Spleen (tissue), 11 donors: ENCODE results near the gene SETD6. TPM values are rescaled to one million over a fixed set of nuclear protein-coding genes. Genes with fewer than 3 reads are reported as not detected.
A peak's percentile ranks its signal among the peaks of the same experiment; 100 is the strongest.

Source experiments
- DNase-seq: peaks from one replicate; pipeline ENCODE4 v3.0.0-alpha.2; 2020
- H3K27ac ChIP-seq, 8 donors: fragments of 200-600 bp; sonication (generic) in 7 of 8; 1 replicate in 4 of 8; 2 replicates in 4 of 8; pipeline versions ENCODE4 v1.5.0 to v1.8.0; 2016 to 2021; ENCODE audit warnings: inconsistent platforms in 4 of 8, mild to moderate bottlenecking in 4 of 8, moderate library complexity in 1 of 8
- H3K27me3 ChIP-seq, 7 donors: fragments of 200-600 bp; sonication (generic) in 6 of 7; replicated peaks in 1 of 7; 1 replicate in 4 of 7; 2 replicates in 3 of 7; pipeline versions ENCODE4 v1.5.0 to v1.8.0; 2016 to 2021; ENCODE audit warnings: inconsistent platforms in 3 of 7, mild to moderate bottlenecking in 1 of 7
- H3K36me3 ChIP-seq, 6 donors: fragments of 200-600 bp; sonication (generic) in 5 of 6; 1 replicate in 4 of 6; 2 replicates in 2 of 6; pipeline versions ENCODE4 v1.5.0 to v1.8.0; 2016 to 2021; ENCODE audit warnings: inconsistent platforms in 2 of 6
- H3K4me1 ChIP-seq, 6 donors: fragments of 200-600 bp; sonication (generic) in 5 of 6; 1 replicate in 3 of 6; 2 replicates in 3 of 6; pipeline versions ENCODE4 v1.5.0 to v1.8.0; 2016 to 2021; ENCODE audit warnings: inconsistent platforms in 3 of 6
- H3K4me3 ChIP-seq, 8 donors: fragments of 200-600 bp; sonication (generic) in 7 of 8; 1 replicate in 4 of 8; 2 replicates in 4 of 8; pipeline versions ENCODE4 v1.5.0 to v1.8.0; 2016 to 2021; ENCODE audit warnings: inconsistent platforms in 4 of 8, mild to moderate bottlenecking in 4 of 8, moderate library complexity in 2 of 8
- H3K9me3 ChIP-seq, 8 donors: fragments of 200-600 bp; sonication (generic) in 7 of 8; 1 replicate in 4 of 8; 2 replicates in 4 of 8; pipeline versions ENCODE4 v1.5.0 to v1.8.0; 2016 to 2021; ENCODE audit warnings: inconsistent platforms in 4 of 8
- CTCF ChIP-seq, 11 experiments: fragments of 200-600 bp in 7 of 11; fragments of 450-650 bp in 4 of 11; sonication (generic) in 4 of 11; IDR thresholded peaks in 8 of 11; conservative IDR thresholded peaks in 3 of 11; 1 replicate in 7 of 11; 2 replicates in 4 of 11; pipeline versions ENCODE4 v1.4.0 to v1.8.0; 2016 to 2021; ENCODE audit warnings: antibody characterized with exemption in 11 of 11, inconsistent platforms in 4 of 11, mild to moderate bottlenecking in 1 of 11
- POLR2A ChIP-seq, 3 donors: fragments of 450-650 bp; IDR thresholded peaks; one replicate each; pipeline ENCODE4 v1.5.1; 2017; ENCODE audit warnings: antibody characterized with exemption in 3 of 3, mild to moderate bottlenecking in 1 of 3
- POLR2AphosphoS5 ChIP-seq, 3 donors: sonication (generic); formaldehyde crosslinking; IDR thresholded peaks; one replicate each; pipeline ENCODE4 v1.5.1; 2017; ENCODE audit warnings: antibody characterized with exemption in 3 of 3
- WGBS, 5 donors: extraction: QIAGEN DNeasy Blood & Tissue Kit in 3 of 5; methylation state at CpG; one replicate each; pipeline versions ENCODE4 v1.1.5 to v1.1.7; 2013 to 2018; 5-methylcytosine and 5-hydroxymethylcytosine counted together
- intact Hi-C: fragments of 100-400 bp; cut with DNase I; formaldehyde crosslinking; loops from one replicate; pipeline ENCODE4 v1.15.0; 2023; ENCODE audit warnings: low total_unique reads
- polyA plus RNA-seq, 3 donors: library from polyadenylated mRNA; stranded (reverse); fragments of 200-250 nt; gene quantifications; one replicate each; pipeline ENCODE4 v1.2.1, GENCODE V29; 2013
- total RNA-seq, 7 donors: library from RNA; depleted of rRNA in 3 of 7; stranded (reverse); fragments of >200 nt in 3 of 7; fragmentation: NEBNext Ultra II Directional in 4 of 7; extraction: Animal tissue kit (Norgen Biotek cat#: 25700) in 4 of 7; gene quantifications; one replicate each; pipeline versions ENCODE4 v1.1.0 to v1.2.1, GENCODE V29; 2016 to 2021
- donor health status: healthy with polysubstance abuse.
- donor health status: DM: no; HTN: no; CAD: no; lungs with moderate emphysema.
- donor health status: DM: no; HTN: no; CAD: no.
- donor health status: Bipolar disorder and iron deficiency.
- donor health status: healthy.
- donor health status: DM: no; HTN: no; CAD: no.
- donor health status: DM: yes; HTN: yes; CAD: no.

SETD6 gene
- total and polyA plus RNA-seq, 10 donors, result 8.9 to 32.3 (median 16.6) TPM

GRCh38 chr16:58474296-58474695 is 41.0 kb upstream of the SETD6 start:
- Histone ChIP-seq H3K4me1 (peaks cover 0 to 44% (median 14%) of the 10 kb centered on the region in 6 donors), H3K4me3 (no peak overlapping the region), H3K27me3 (peaks cover 0 to under 1% (median 0%) of the 10 kb centered on the region in 7 donors), H3K27ac (peak overlapping the region; percentile 29 to 84 (median 72)), H3K36me3 (no peaks in the 10 kb centered on the region), H3K9me3 (no peaks in the 10 kb centered on the region)
- DNase-seq, result no peak
- intact Hi-C loops, result no loop called here
- TF ChIP-seq POLR2AphosphoS5 (IDR thresholded peaks at IDR 0.05) (peak in 1 of 3 donors; percentile 19), POLR2A (IDR thresholded peaks at IDR 0.05) (no peak), CTCF (IDR thresholded peaks at IDR 0.05 in 8 of 11, conservative IDR thresholded peaks at IDR 0.05 in 3 of 11) (no peak)
- 52 to 71% (median 69%) methylated on average over 10 of the region's 10 CpGs for WGBS, 5 donors

GRCh38 chr16:58475091-58475619 is 40.2 kb upstream of the SETD6 start:
- Histone ChIP-seq H3K27me3 (no peaks in the 10 kb centered on the region), H3K4me1 (peaks cover 0 to 44% (median 14%) of the 10 kb centered on the region in 6 donors), H3K4me3 (no peak overlapping the region), H3K9me3 (no peaks in the 10 kb centered on the region), H3K27ac (peak overlapping the region in 7 of 8 donors; percentile 65 to 84 (median 75)), H3K36me3 (no peaks in the 10 kb centered on the region)
- DNase-seq, result no peak
- 47 to 65% (median 54%) methylated on average over 4 of the region's 4 CpGs for WGBS, 5 donors
- intact Hi-C loops, result no loop called here
- TF ChIP-seq CTCF (IDR thresholded peaks at IDR 0.05 in 8 of 11, conservative IDR thresholded peaks at IDR 0.05 in 3 of 11) (no peak), POLR2AphosphoS5 (IDR thresholded peaks at IDR 0.05) (peak in 1 of 3 donors; percentile 46)

- H3K27me3 ChIP-seq, result no peaks in the 10 kb centered on the region
- H3K27ac ChIP-seq, result peak overlapping the region in 7 of 8 donors; percentile 44 to 84 (median 67)
- TF ChIP-seq CTCF (IDR thresholded peaks at IDR 0.05 in 8 of 11, conservative IDR thresholded peaks at IDR 0.05 in 3 of 11) (no peak), POLR2AphosphoS5 (IDR thresholded peaks at IDR 0.05) (no peak), POLR2A (IDR thresholded peaks at IDR 0.05) (no peak)
- intact Hi-C loops, result no loop called here
- 50 to 71% (median 62%) methylated on average over 1 of the region's 1 CpG for WGBS, 5 donors
- H3K4me3 ChIP-seq, result no peak overlapping the region
- H3K4me1 ChIP-seq, result peaks cover 0 to 34% (median 9%) of the 10 kb centered on the region in 6 donors
- no peaks in the 10 kb centered on the region for H3K36me3 ChIP-seq
- no peaks in the 10 kb centered on the region for H3K9me3 ChIP-seq
- no peak for DNase-seq
Measured at GRCh38 chr16:58476791-58477190, 38.5 kb upstream of the SETD6 start.

GRCh38 chr16:58478427-58478826 is 36.9 kb upstream of the SETD6 start:
- WGBS, 5 donors, result 74 to 87% (median 81%) methylated on average over 2 of the region's 2 CpGs
- intact Hi-C loops, result no loop called here
- Histone ChIP-seq H3K27ac (peak overlapping the region in 7 of 8 donors; percentile 38 to 84 (median 67)), H3K9me3 (no peaks in the 10 kb centered on the region), H3K4me1 (peaks cover 0 to 21% (median 5%) of the 10 kb centered on the region in 6 donors), H3K4me3 (no peak overlapping the region), H3K27me3 (no peaks in the 10 kb centered on the region), H3K36me3 (no peaks in the 10 kb centered on the region)
- TF ChIP-seq CTCF (IDR thresholded peaks at IDR 0.05 in 8 of 11, conservative IDR thresholded peaks at IDR 0.05 in 3 of 11) (no peak), POLR2A (IDR thresholded peaks at IDR 0.05) (no peak), POLR2AphosphoS5 (IDR thresholded peaks at IDR 0.05) (no peak)
- no peak for DNase-seq
